KMS-11 (cell line): ENCODE data around the gene ATP8B3.

Experiments used
- H2AFZ ChIP-seq: fragments of 200-600 bp; sonication (generic); 2 replicates; pipeline ENCODE4 v1.6.1; 2016; ENCODE audit warnings: antibody characterized with exemption, mixed run types, low read depth
- H3K27ac ChIP-seq: fragments of 200-600 bp; sonication (generic); 2 replicates; pipeline ENCODE4 v1.6.1; 2016; ENCODE audit warnings: mild to moderate bottlenecking, mixed run types
- H3K27me3 ChIP-seq: fragments of 200-600 bp; sonication (generic); 2 replicates; pipeline ENCODE4 v1.6.1; 2017; ENCODE audit warnings: mild to moderate bottlenecking, low read depth, mixed run types, moderate library complexity; ENCODE audit not compliant: insufficient read depth
- H3K36me3 ChIP-seq: fragments of 200-600 bp; sonication (generic); 2 replicates; pipeline ENCODE4 v1.6.1; 2017; ENCODE audit warnings: mild to moderate bottlenecking, mixed run types; ENCODE audit not compliant: insufficient read depth
- H3K4me1 ChIP-seq: fragments of 200-600 bp; sonication (generic); 2 replicates; pipeline ENCODE4 v1.6.1; 2016; ENCODE audit warnings: mild to moderate bottlenecking, low read depth, mixed run types; ENCODE audit not compliant: poor library complexity, severe bottlenecking
- H3K4me2 ChIP-seq: fragments of 200-600 bp; sonication (generic); 2 replicates; pipeline ENCODE4 v1.7.0; 2016; ENCODE audit warnings: mild to moderate bottlenecking, mixed run types
- H3K4me3 ChIP-seq: fragments of 200-600 bp; sonication (generic); IDR thresholded peaks from 2 replicates; pipeline ENCODE4 v1.6.1; 2017; ENCODE audit warnings: low read depth, low read length, mixed read lengths; ENCODE audit not compliant: insufficient read depth
- H3K79me2 ChIP-seq: fragments of 200-600 bp; sonication (generic); 2 replicates; pipeline ENCODE4 v1.6.1; 2016; ENCODE audit warnings: low read depth, mixed run types; ENCODE audit not compliant: insufficient read depth
- H3K9ac ChIP-seq: fragments of 200-600 bp; sonication (generic); 2 replicates; pipeline ENCODE4 v1.6.1; 2016; ENCODE audit warnings: mild to moderate bottlenecking, mixed run types
- H4K20me1 ChIP-seq: fragments of 200-600 bp; sonication (generic); 2 replicates; pipeline ENCODE4 v1.6.1; 2016; ENCODE audit warnings: mild to moderate bottlenecking, mixed run types; ENCODE audit not compliant: insufficient read depth
- CTCF ChIP-seq: fragments of 200-600 bp; sonication (generic); conservative IDR thresholded peaks from 2 replicates; pipeline ENCODE4 v1.6.1; 2017; ENCODE audit warnings: low read depth, mild to moderate bottlenecking, antibody characterized with exemption, low read length, moderate library complexity, mixed read lengths

Gene ATP8B3

GRCh38 chr19:1786668-1787067 lies 25.4 kb downstream of the ATP8B3 start:
- Histone ChIP-seq H3K27me3 (peaks cover 65% of the 10 kb centered on the region), H3K4me2 (no peak overlapping the region), H3K4me3 (no peak overlapping the region), H3K4me1 (no peaks in the 10 kb centered on the region), H4K20me1 (no peaks in the 10 kb centered on the region), H3K36me3 (no peaks in the 10 kb centered on the region), H3K79me2 (no peaks in the 10 kb centered on the region), H2AFZ (no peak overlapping the region), H3K27ac (no peak overlapping the region), H3K9ac (no peak overlapping the region)
- TF ChIP-seq CTCF = no peak

- Histone ChIP-seq H3K27ac (no peak overlapping the region), H3K9ac (no peak overlapping the region), H3K4me3 (no peak overlapping the region), H3K27me3 (peaks cover 70% of the 10 kb centered on the region), H2AFZ (no peak overlapping the region), H3K4me1 (no peaks in the 10 kb centered on the region), H3K79me2 (no peaks in the 10 kb centered on the region), H3K36me3 (no peaks in the 10 kb centered on the region), H3K4me2 (no peak overlapping the region), H4K20me1 (no peaks in the 10 kb centered on the region)
- no peak for TF ChIP-seq CTCF
Measured at GRCh38 chr19:1785310-1785709, 26.8 kb downstream of the ATP8B3 start.

- TF ChIP-seq CTCF = no peak
- Histone ChIP-seq H3K4me1 (no peaks in the 10 kb centered on the region), H3K36me3 (no peaks in the 10 kb centered on the region), H3K27me3 (peaks cover 84% of the 10 kb centered on the region), H3K9ac (no peak overlapping the region), H2AFZ (no peak overlapping the region), H3K4me2 (no peak overlapping the region), H4K20me1 (no peaks in the 10 kb centered on the region), H3K79me2 (no peaks in the 10 kb centered on the region), H3K4me3 (no peak overlapping the region), H3K27ac (no peak overlapping the region)
Measured at GRCh38 chr19:1783874-1784273, 28.2 kb downstream of the ATP8B3 start.

GRCh38 chr19:1783354-1783753 lies 28.7 kb downstream of the ATP8B3 start:
- Histone ChIP-seq H3K4me1 (no peaks in the 10 kb centered on the region), H3K4me3 (no peak overlapping the region), H3K36me3 (no peaks in the 10 kb centered on the region), H4K20me1 (no peaks in the 10 kb centered on the region), H3K4me2 (no peak overlapping the region), H3K27me3 (peaks cover 88% of the 10 kb centered on the region), H3K9ac (no peak overlapping the region), H3K27ac (no peak overlapping the region), H2AFZ (no peak overlapping the region), H3K79me2 (no peaks in the 10 kb centered on the region)
- TF ChIP-seq CTCF = no peak
